ENCODE results near the gene RNF169.

DNA sequence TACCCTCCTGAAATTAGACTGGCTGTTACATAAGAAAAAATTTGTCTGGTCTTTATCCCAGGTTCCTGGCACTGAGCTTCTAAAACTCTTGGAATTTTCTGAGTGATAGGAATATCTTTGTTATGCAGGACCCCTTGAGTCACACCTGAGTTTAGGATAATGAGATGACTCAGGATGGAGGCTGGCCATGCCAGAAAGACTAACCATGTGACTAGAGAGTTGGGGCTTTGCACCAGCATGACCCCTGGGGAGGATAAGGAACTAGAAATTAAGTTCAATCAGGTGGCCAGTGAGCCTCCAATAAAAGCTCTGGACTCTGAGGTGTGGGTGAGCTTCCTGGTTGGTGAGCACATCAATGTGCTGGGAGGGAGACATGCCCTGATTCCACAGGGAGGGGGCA, 112.1 kb downstream of the RNF169 start:
- TF ChIP-seq, protein P1, sequence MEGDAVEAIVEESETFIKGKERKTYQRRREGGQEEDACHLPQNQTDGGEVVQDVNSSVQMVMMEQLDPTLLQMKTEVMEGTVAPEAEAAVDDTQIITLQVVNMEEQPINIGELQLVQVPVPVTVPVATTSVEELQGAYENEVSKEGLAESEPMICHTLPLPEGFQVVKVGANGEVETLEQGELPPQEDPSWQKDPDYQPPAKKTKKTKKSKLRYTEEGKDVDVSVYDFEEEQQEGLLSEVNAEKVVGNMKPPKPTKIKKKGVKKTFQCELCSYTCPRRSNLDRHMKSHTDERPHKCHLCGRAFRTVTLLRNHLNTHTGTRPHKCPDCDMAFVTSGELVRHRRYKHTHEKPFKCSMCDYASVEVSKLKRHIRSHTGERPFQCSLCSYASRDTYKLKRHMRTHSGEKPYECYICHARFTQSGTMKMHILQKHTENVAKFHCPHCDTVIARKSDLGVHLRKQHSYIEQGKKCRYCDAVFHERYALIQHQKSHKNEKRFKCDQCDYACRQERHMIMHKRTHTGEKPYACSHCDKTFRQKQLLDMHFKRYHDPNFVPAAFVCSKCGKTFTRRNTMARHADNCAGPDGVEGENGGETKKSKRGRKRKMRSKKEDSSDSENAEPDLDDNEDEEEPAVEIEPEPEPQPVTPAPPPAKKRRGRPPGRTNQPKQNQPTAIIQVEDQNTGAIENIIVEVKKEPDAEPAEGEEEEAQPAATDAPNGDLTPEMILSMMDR (conservative IDR thresholded peaks at IDR 0.05; ENCODE audit: low read depth, low read length) = no peak
- no peak for TF ChIP-seq EZH2 (IDR thresholded peaks at IDR 0.05; ENCODE audit: borderline replicate concordance, low read depth, low read length, poor library complexity, severe bottlenecking)
